Transverse colon (tissue), 3 donors: ENCODE data around the gene KMT2C.
"Not testable (repeated sequence)": the region's sequence is repeated elsewhere in the genome, so short reads cannot be mapped to it uniquely, and the experiment has no call there.

ENCODE experiments used
- CTCF ChIP-seq, 5 experiments: fragments of 200-600 bp in 3 of 5; fragments of 450-650 bp in 2 of 5; sonication (generic) in 3 of 5; IDR thresholded peaks; 1 replicate in 2 of 5; 2 replicates in 3 of 5; pipeline ENCODE4 v1.5.1; 2016 to 2017; ENCODE audit warnings: antibody characterized with exemption in 5 of 5, inconsistent platforms in 3 of 5, mild to moderate bottlenecking in 2 of 5, moderate library complexity in 1 of 5
- EP300 ChIP-seq: sonication (generic); formaldehyde crosslinking; IDR thresholded peaks from one replicate; pipeline ENCODE4 v1.6.1; 2017; ENCODE audit warnings: antibody characterized with exemption, low read depth
- POLR2A ChIP-seq: fragments of 450-650 bp; IDR thresholded peaks from one replicate; pipeline ENCODE4 v1.6.1; 2016; ENCODE audit warnings: antibody characterized with exemption, mild to moderate bottlenecking, moderate library complexity

- not testable (repeated sequence) for TF ChIP-seq CTCF (IDR thresholded peaks at IDR 0.05); POLR2A; EP300
Measured at GRCh38 chr7:152351747-152352146, 84.1 kb downstream of the KMT2C start.
